Endothelial cell of umbilical vein (primary cell): ENCODE measurements around the gene THBS1.

Source experiments
- CTCF ChIP-seq, 2 donors: IDR thresholded peaks; 1 replicate in 1 of 2; 2 replicates in 1 of 2; pipeline ENCODE4 v1.5.1; 2011; ENCODE audit warnings: low read length in 2 of 2, mild to moderate bottlenecking in 2 of 2, moderate library complexity in 2 of 2, control low read depth in 1 of 2, inconsistent platforms in 1 of 2, low read depth in 1 of 2; ENCODE audit not compliant: insufficient read depth in 1 of 2; ENCODE audit errors: extremely low read depth in 1 of 2
- EZH2 ChIP-seq: IDR thresholded peaks from 2 replicates; pipeline ENCODE4 v1.6.1; 2012; ENCODE audit warnings: borderline replicate concordance, low read depth, mild to moderate bottlenecking, moderate library complexity, low read length, inconsistent platforms; ENCODE audit not compliant: severe bottlenecking
- POLR2A ChIP-seq: IDR thresholded peaks from 2 replicates; pipeline ENCODE4 v1.6.1; 2012; ENCODE audit warnings: low read depth, mild to moderate bottlenecking, control low read depth, low read length
- TF ChIP-seq, protein P1 (sequence below): IDR thresholded peaks from 2 replicates; pipeline ENCODE4 v1.6.1; 2011; ENCODE audit not compliant: insufficient read depth, insufficient read length

DNA sequence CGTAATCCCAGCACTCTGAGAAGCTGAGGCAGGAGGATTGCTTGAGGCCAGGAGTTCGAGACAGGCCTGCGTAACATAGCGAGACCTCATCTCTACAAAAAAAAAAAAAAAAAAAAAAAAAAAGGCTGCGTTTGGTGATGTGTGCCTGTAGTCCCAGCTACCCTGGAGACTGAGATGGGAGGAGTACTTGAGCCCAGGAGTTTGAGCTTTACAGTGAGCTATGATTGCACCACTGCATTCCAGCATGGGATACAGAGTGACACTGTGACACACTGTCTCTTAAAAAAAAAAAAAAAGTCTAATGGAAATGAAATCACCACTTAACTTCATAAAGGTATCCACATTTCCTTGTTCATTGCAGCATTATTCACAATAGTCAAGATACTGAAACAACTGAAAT, 65.5 kb downstream of the THBS1 start:
- no peak for TF ChIP-seq CTCF (IDR thresholded peaks at IDR 0.05; ENCODE audit: extremely low read depth in 1 of 2, insufficient read depth in 1 of 2, low read depth in 1 of 2, low read length in 2 of 2)
- TF ChIP-seq POLR2A, result no peak
- TF ChIP-seq EZH2, result no peak
- TF ChIP-seq, protein P1, sequence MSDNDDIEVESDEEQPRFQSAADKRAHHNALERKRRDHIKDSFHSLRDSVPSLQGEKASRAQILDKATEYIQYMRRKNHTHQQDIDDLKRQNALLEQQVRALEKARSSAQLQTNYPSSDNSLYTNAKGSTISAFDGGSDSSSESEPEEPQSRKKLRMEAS, result no peak
